Nephron progenitor cell (in vitro differentiated cells): Measurements from ENCODE around the gene PRF1.

ENCODE experiments used
- DNase-seq: peaks from one replicate; pipeline ENCODE4 v3.0.0; 2021
- H3K27ac Mint-ChIP-seq: 2 replicates; pipeline ENCODE4 v1.8.0; 2021; ENCODE audit warnings: mild to moderate bottlenecking, moderate library complexity, mixed read lengths
- H3K27me3 Mint-ChIP-seq: 2 replicates; pipeline ENCODE4 v1.8.0; 2021; ENCODE audit warnings: mild to moderate bottlenecking, low read depth, mixed read lengths; ENCODE audit not compliant: poor library complexity
- H3K36me3 Mint-ChIP-seq: 2 replicates; pipeline ENCODE4 v1.8.0; 2021; ENCODE audit warnings: low read depth, mixed read lengths
- H3K4me1 Mint-ChIP-seq: 2 replicates; pipeline ENCODE4 v1.8.0; 2021; ENCODE audit warnings: mixed read lengths
- H3K4me3 Mint-ChIP-seq: 2 replicates; pipeline ENCODE4 v1.8.0; 2021; ENCODE audit warnings: mild to moderate bottlenecking, moderate library complexity, mixed read lengths
- H3K9me3 Mint-ChIP-seq: 2 replicates; pipeline ENCODE4 v1.8.0; 2021; ENCODE audit warnings: mild to moderate bottlenecking, moderate library complexity, mixed read lengths
- CTCF ChIP-seq: fragments of 200-600 bp; sonication (generic); IDR thresholded peaks from 2 replicates; pipeline ENCODE4 v1.5.0; 2021; ENCODE audit warnings: antibody characterized with exemption

The PRF1 gene

GRCh38 chr10:70573599-70574506 is 28.7 kb downstream of the PRF1 start:
- Mint-ChIP-seq H3K36me3 (peaks cover 5% of the 10 kb centered on the region), H3K9me3 (no peaks in the 10 kb centered on the region), H3K4me3 (no peak overlapping the region), H3K27me3 (peaks cover 7% of the 10 kb centered on the region), H3K4me1 (peaks cover 12% of the 10 kb centered on the region), H3K27ac (no peak overlapping the region)
- DNase-seq, result no peak
- no peak for TF ChIP-seq CTCF

GRCh38 chr10:70571636-70572439 is 30.7 kb downstream of the PRF1 start:
- Mint-ChIP-seq H3K27ac (no peak overlapping the region), H3K4me1 (peaks cover 12% of the 10 kb centered on the region), H3K9me3 (no peaks in the 10 kb centered on the region), H3K36me3 (peaks cover 5% of the 10 kb centered on the region), H3K27me3 (peaks cover 7% of the 10 kb centered on the region), H3K4me3 (no peak overlapping the region)
- no peak for DNase-seq
- TF ChIP-seq CTCF, result no peak

GRCh38 chr10:70571236-70571635 is 31.3 kb downstream of the PRF1 start:
- Mint-ChIP-seq H3K4me1 (peaks cover 12% of the 10 kb centered on the region), H3K27me3 (peaks cover 7% of the 10 kb centered on the region), H3K27ac (no peak overlapping the region), H3K4me3 (no peak overlapping the region), H3K36me3 (peaks cover 5% of the 10 kb centered on the region), H3K9me3 (no peaks in the 10 kb centered on the region)
- no peak for TF ChIP-seq CTCF
- DNase-seq, result no peak

GRCh38 chr10:70568781-70569495 is 33.6 kb downstream of the PRF1 start:
- H3K4me3 Mint-ChIP-seq, result no peak overlapping the region
- H3K27me3 Mint-ChIP-seq, result peaks cover 3% of the 10 kb centered on the region
- no peak overlapping the region for H3K27ac Mint-ChIP-seq
- peaks cover 8% of the 10 kb centered on the region for H3K4me1 Mint-ChIP-seq
- H3K9me3 Mint-ChIP-seq, result no peaks in the 10 kb centered on the region
- DNase-seq, result no peak
- peaks cover 5% of the 10 kb centered on the region for H3K36me3 Mint-ChIP-seq
- TF ChIP-seq CTCF, result no peak

- Mint-ChIP-seq H3K27ac (no peak overlapping the region), H3K4me1 (peaks cover 14% of the 10 kb centered on the region), H3K27me3 (peaks cover 3% of the 10 kb centered on the region), H3K4me3 (no peak overlapping the region), H3K36me3 (peaks cover 5% of the 10 kb centered on the region), H3K9me3 (no peaks in the 10 kb centered on the region)
- TF ChIP-seq CTCF, result no peak
- no peak for DNase-seq
These were observed 34.4 kb downstream of the PRF1 start for GRCh38 chr10:70568113-70568512.
